Jurkat, Clone E6-1 (cell line): ENCODE measurements around the gene ABLIM2.
A peak's percentile ranks its signal among the peaks of the same experiment; 100 is the strongest.
"Not testable (repeated sequence)": the region's sequence is repeated elsewhere in the genome, so short reads cannot be mapped to it uniquely, and the experiment has no call there.

Source experiments
- DNase-seq: peaks from one replicate; pipeline ENCODE4 v3.0.0-alpha.2; 2011; ENCODE audit warnings: low read depth, low spot score
- H3K4me3 ChIP-seq: 2 replicates; pipeline ENCODE4 v1.5.1; 2011; ENCODE audit warnings: mild to moderate bottlenecking, low read length, control low read depth, moderate library complexity

The ABLIM2 gene

DNA sequence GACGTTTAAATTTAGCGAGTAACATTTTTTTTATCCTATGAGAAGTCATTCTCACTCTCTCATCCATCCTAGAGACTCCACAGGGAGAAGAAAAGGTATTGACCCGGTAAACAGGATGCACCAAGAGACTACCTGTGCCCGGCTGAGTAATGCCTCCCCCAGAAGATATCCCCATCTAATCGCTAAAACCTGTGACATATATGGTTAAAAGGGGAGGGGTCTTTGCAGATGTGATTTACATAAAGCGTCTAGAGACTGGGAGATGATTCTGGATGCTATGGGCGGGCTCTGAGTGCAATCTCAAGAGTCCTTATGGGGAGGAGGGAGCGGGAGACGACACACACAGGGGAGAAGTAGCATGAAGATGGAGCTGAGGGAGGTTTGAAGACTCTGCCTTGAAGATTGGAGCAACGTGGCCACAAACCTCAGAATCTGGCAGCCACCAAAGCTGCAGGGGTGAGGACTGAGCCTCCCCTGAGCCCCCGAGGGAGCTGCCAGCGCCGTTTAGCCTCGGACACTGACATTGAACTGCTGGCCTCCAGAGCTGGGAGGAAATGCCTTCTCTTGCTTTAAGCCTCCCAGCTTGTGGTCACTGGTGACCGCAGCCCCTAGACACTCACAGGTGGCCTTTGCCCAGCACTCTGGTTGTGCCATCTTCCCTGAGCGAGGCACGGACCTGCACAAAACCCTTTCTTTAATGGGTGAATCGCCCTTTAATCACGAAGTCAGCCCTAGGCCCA, 11.2 kb downstream of the ABLIM2 start:
- no peak for DNase-seq

GRCh38 chr4:8146157-8146556, 12.5 kb downstream of the ABLIM2 start:
- no peak for DNase-seq
- no peak overlapping the region for H3K4me3 ChIP-seq

More for the DNA sequence above, 11.2 kb downstream of the ABLIM2 start:
- no peak overlapping the region for H3K4me3 ChIP-seq

GRCh38 chr4:8144359-8144758, 14.3 kb downstream of the ABLIM2 start:
- no peak for DNase-seq
- no peak overlapping the region for H3K4me3 ChIP-seq

DNA sequence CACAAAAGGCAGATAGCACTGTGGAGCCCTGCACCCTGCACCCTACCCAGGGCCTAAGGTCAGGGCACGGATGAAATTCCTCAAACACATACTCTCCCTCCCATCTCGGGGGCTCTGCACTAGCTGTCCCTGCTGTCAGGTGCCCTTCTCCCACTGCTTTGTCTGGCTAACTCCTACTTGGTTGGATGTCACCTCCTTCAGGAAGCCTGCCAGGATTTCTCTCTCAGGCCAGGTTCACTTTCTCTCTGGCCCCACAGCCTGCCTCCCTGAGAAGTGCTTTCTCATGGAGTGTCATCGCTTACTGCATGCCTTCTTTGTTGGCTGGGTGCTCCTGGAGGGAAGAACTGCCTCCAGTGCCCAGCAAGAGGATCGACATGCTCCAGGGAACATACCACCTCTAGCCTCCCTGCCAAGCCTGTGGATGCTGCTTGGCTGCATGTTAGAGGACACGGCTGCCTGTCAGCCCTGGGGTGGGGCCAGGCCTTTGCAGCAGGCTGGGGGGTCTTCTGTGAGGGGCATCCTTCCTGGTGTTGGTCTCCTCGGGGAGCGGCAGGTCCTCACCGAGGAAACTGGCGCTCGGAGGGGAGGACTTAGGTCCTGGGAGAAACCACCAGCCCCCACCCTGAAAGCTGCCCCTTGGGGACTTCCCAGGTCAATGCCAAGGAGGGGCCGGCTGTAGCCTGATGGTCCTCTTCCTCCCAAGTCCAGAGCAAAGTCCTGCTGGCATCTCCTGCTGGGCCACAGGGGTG, 15.0 kb downstream of the ABLIM2 start:
- no peak for DNase-seq
- no peak overlapping the region for H3K4me3 ChIP-seq

- no peak for DNase-seq
- H3K4me3 ChIP-seq, result no peak overlapping the region
Measured at GRCh38 chr4:8142556-8142955, 16.1 kb downstream of the ABLIM2 start.

DNA sequence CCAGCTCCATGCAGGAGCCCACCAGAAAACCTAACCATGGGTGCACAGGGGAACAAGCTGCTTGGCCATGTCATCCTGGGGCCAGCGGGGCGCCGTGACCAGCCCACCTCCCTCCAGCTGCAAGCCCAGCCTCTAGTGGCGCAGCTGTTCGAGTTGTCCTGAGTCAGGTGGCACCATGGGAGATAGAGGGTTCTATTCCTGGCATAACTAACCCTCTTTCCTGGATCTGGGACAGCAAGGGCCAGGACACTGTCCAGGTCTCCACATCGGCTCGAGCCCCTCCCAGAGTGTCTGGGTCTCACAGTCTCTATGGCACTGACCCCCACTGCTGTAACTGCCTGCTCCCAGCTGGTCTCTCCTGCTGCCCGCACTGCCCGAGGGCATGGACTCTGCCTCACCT, 16.7 kb downstream of the ABLIM2 start:
- no peak for DNase-seq
- no peak overlapping the region for H3K4me3 ChIP-seq

- no peak overlapping the region for H3K4me3 ChIP-seq
- DNase-seq, result no peak
Measured at GRCh38 chr4:8140915-8141314, 17.7 kb downstream of the ABLIM2 start.

DNA sequence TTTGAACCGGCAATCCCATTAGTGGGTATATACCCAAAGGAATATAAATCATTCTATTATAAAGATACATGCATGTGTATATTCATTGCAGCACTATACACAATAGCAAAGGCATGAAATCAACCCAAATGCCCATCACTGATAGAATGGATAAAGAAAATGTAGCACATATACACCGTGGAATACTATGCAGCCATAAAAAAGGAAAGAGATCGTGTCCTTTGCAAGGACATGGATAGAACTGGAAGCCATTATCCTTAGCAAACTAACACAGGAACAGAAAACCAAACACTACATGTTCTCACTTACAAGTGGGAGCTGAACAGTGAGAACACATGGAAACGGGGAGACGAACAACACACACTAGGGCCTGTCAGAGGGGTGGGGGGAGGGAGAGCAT, 18.9 kb downstream of the ABLIM2 start:
- not testable (repeated sequence) for H3K4me3 ChIP-seq, DNase-seq

DNA sequence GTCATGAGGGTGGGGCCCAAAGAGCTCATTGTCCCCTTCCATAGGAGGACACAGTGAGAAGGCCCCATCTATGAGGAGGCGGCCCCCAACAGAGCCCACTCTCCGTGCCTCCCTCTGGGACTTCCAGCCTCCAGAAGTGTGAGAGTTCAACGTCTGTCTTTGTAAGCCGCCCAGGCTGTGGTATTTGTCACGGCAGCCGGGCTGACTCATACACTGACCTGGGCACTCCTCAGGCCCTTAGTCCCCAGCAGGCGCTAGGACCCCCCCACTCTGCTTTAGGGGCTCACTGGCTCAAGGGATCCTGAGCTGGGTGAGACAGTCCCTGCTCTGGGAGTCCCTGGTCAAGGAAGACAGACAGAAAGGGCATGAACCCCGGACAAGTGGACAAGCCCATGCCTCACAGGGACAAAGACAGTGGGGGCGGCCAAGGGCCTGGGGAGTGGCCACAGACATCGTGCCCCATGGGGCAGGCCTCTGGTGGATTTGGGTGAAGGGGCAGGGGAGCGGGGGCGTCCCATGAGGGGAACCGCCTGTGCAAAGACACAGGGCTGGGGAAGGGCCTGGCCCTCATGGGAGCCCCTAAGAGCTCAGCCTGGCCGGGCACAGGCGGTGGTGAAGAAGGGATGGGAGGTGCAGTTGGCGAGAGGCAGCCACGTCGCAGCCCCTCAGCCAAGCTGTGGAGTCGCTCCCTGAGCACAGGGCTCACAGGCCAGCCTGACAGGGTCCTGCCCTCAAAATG, 21.5 kb downstream of the ABLIM2 start:
- no peak overlapping the region for H3K4me3 ChIP-seq
- no peak for DNase-seq

DNA sequence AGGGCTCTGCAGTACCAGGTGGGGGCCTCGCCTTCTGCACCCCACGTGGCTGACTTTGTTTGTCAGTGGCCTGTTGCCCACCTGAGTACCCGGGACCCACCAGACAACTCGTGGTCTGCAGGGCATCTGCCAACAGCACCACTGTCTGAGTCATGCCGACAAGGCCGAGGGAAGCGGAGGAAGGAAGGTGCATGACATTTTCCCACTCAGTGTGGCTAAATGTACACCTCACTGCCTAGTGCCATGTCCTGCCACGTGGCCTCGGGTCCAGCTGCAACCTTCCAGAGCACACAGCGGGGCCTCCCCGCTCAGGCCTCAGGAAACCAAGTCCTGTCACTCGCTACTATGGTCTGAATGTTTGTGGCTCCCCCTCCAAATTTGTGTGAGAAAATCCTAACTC, 22.1 kb downstream of the ABLIM2 start:
- no peak for DNase-seq
- H3K4me3 ChIP-seq, result no peak overlapping the region

DNA sequence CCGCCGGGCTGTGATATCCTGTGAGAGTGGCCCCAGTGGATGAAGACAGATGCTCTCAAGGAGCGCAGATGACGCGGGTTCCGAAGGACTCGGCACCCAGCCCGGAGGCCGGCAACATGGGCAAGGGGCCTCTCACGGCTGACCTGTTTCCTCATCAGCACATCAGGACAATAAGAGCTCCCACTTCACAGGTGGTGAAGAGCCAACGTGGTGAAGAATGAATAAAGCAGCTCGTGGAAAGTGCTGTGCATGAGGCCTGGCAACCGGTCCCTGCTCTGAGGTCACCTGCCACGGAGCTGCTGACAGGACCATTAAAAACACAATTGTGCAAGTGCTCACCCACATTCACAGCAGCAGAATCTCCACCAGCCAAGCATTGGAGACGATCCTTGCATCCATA, 22.9 kb downstream of the ABLIM2 start:
- no peak for DNase-seq
- no peak overlapping the region for H3K4me3 ChIP-seq

GRCh38 chr4:8133897-8134563, 24.6 kb downstream of the ABLIM2 start:
- no peak for DNase-seq
- H3K4me3 ChIP-seq, result no peak overlapping the region

DNA sequence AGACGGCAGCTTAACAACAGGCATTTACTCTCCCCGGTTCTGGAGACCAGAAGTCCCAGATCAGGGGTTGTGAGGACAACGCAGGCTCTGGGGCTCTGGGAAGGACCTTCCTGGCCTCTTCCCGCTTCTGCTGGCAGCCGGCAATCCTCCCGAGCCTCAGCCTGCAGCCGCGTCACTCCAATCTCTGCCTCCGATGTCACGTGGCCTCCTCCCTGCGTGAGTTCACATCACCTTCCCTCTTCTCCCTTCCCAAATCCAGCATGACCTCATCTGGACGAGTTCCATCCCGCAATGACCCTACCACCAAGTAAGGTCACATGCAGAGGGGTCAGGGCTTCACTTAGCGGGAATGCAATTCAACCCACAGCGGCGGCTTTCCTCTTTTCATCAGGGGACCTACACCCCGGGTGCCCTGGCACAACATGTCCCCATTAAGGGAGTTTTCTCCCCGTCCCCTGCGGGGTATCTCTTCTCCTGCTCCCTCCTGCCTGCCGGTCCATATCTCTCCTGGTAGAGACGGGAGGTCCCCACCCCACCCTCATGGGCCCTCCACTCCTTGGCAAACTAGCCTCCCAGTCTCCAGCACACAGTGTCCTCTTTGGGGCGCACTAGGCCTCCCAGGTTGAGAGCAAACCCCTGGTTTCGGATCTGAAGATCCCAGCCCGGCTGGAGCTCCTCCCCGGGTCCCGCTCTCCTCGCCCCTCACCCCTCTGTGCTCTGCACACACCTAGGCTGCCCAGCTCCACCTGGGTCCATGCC, 25.5 kb downstream of the ABLIM2 start:
- no peak overlapping the region for H3K4me3 ChIP-seq
- no peak for DNase-seq

DNA sequence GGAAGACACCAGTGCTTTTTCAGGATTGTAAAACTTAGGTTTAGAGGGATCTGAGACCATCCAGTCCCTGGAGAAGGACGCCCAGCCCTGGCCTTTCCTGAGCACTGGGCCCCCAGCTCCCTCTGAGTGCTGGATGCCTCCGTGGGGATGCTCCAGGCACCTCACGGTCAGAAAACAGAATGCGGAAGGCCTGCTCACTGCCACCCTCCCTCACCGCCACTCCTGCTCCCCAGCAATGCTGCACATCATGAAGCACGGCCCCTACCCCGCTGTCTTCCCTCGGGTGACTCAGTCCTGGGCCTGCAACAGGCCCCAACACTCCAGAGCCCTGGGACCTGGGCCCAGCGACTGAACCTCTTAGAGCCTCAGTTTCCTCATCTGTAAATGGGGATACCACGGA, 26.2 kb downstream of the ABLIM2 start:
- no peak for DNase-seq
- no peak overlapping the region for H3K4me3 ChIP-seq

DNA sequence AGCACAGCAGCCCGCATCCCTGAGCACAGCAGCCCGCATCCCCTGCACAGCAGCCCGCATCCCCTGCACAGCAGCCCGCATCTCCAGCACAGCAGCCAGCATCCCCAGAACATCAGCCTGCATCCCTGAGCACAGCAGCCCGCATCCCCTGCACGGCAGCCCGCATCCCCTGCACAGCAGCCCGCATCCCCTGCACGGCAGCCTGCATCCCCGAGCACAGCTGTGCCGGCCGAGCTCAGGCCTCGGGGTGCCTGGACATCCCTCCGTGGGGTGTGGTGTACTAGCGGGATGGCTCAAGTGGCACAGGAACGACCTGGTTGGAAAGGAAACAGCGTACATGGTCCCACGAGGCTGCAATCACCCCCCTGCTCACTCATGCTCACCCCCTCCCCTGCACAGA, 26.8 kb downstream of the ABLIM2 start:
- no peak for DNase-seq
- no peak overlapping the region for H3K4me3 ChIP-seq

DNA sequence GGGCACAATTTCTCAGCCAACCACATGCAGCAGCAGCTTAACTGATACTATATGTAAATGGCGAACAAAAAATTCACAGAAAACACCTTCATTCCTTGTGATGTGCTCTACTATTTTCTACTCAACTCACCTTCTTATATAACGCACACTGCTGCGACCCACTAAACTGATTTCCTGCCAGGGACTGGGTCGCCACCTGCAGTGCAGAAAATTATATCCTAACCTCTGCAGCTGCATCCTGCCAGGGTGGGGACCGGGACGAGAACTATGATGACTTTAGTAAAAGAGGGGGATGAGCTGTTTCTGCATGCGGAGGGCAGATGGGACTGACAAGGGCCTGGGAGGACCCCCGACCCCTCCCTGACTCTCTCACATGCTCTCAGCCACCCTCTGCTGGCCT, 27.4 kb downstream of the ABLIM2 start:
- H3K4me3 ChIP-seq, result no peak overlapping the region
- peak; percentile 57 for DNase-seq

- no peak overlapping the region for H3K4me3 ChIP-seq
- no peak for DNase-seq
Measured at GRCh38 chr4:8130346-8131066, 28.1 kb downstream of the ABLIM2 start.

GRCh38 chr4:8129785-8130184, 28.8 kb downstream of the ABLIM2 start:
- no peak for DNase-seq
- H3K4me3 ChIP-seq, result no peak overlapping the region
